ENCODE data around the gene TSPAN32.

DNA sequence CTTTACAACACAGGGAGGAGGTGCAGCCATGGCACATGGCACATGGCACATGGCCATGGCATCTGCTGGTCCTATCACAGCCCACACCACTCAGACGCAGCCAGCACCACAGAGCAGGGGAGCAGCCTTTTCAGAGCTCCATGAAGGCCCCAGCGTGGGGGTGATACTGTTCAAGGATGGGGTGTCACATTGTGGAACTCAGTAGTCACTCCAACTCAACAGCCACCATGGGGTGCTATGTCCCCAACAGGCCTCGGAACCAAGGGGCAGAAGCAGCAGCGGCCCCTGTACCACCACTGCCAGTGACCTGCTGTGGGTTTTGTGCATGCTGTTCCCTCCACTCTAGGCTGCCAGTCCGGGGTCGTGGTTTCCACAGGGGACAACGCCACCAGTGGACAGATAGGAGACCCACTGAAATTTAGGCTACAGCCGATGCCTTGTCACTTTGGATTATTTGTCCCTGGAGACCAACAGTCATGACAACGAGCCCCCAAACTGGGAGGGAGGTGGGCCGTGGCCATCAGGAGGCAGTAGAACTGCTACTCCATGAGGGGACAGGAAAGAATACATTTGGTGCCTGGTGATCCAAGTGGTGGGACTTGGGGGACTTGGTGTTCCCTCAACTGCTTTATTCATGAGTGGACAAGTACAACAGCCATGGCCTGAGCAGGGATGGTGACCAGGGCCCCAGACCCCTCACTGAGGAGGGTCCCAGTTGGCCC is 44.9 kb downstream of the TSPAN32 start:
- TF ChIP-seq, protein P1, sequence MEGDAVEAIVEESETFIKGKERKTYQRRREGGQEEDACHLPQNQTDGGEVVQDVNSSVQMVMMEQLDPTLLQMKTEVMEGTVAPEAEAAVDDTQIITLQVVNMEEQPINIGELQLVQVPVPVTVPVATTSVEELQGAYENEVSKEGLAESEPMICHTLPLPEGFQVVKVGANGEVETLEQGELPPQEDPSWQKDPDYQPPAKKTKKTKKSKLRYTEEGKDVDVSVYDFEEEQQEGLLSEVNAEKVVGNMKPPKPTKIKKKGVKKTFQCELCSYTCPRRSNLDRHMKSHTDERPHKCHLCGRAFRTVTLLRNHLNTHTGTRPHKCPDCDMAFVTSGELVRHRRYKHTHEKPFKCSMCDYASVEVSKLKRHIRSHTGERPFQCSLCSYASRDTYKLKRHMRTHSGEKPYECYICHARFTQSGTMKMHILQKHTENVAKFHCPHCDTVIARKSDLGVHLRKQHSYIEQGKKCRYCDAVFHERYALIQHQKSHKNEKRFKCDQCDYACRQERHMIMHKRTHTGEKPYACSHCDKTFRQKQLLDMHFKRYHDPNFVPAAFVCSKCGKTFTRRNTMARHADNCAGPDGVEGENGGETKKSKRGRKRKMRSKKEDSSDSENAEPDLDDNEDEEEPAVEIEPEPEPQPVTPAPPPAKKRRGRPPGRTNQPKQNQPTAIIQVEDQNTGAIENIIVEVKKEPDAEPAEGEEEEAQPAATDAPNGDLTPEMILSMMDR (optimal IDR thresholded peaks at IDR 0.05 in 1 of 3, IDR thresholded peaks at IDR 0.05 in 1 of 3, conservative IDR thresholded peaks at IDR 0.05 in 1 of 3; ENCODE audit: extremely low read depth in 1 of 3, insufficient read depth in 2 of 3, low read length in 3 of 3), result no peak
- no peak for TF ChIP-seq EZH2 (IDR thresholded peaks at IDR 0.05; ENCODE audit: low read length)

All from keratinocyte (primary cell).